H1 (cell line): ENCODE results near the gene UROC1. TPM values are rescaled to one million over a fixed set of nuclear protein-coding genes. Genes with fewer than 3 reads are reported as not detected.

Source experiments
- CTCF ChIA-PET: fragments of 300-600 bp; sonication (Branson Sonifier 250); formaldehyde crosslinking; loops from one replicate; lab custom pipeline; 2021; ENCODE audit not compliant: partially characterized antibody; lab: Charles Lee
- POLR2A ChIA-PET: fragments of 300-600 bp; sonication (Branson Sonifier 250); formaldehyde crosslinking; loops from one replicate; lab custom pipeline; 2021; ENCODE audit warnings: inconsistent platforms; ENCODE audit not compliant: partially characterized antibody; lab: Charles Lee
- DNase-seq, 2 experiments: peaks; one replicate each; pipeline versions ENCODE4 v3.0.0 to v3.0.0-alpha.2; 2010 to 2022; ENCODE audit warnings: low spot score in 2 of 2, low read depth in 1 of 2, mixed read lengths in 1 of 2
- FAIRE-seq: peaks from 2 replicates; lab custom pipeline; 2011; peaks lifted over from hg19 to GRCh38; lab: Jason Lieb, UNC
- H2AFZ ChIP-seq: 2 replicates; pipeline ENCODE4 v1.8.1; 2012; ENCODE audit warnings: low read length, inconsistent platforms
- H2AK5ac ChIP-seq: 2 replicates; pipeline ENCODE4 v1.6.1; 2013; ENCODE audit warnings: low read depth, low read length
- H2BK120ac ChIP-seq: replicated peaks from 2 replicates; pipeline ENCODE3; 2013; ENCODE audit warnings: low read depth, low read length, inconsistent platforms
- H2BK12ac ChIP-seq: 2 replicates; pipeline ENCODE4 v1.6.1; 2013; ENCODE audit warnings: low read depth, low read length
- H2BK15ac ChIP-seq: 2 replicates; pipeline ENCODE4 v1.6.1; 2013; ENCODE audit warnings: low read length
- H2BK20ac ChIP-seq: 2 replicates; pipeline ENCODE4 v1.6.1; 2013; ENCODE audit warnings: low read length
- H2BK5ac ChIP-seq: 2 replicates; pipeline ENCODE4 v1.6.1; 2013; ENCODE audit warnings: low read depth, low read length
- H3K14ac ChIP-seq: 2 replicates; pipeline ENCODE4 v1.6.1; 2013; ENCODE audit warnings: inconsistent platforms; ENCODE audit not compliant: insufficient read length
- H3K18ac ChIP-seq: 2 replicates; pipeline ENCODE4 v1.6.1; 2013; ENCODE audit warnings: low read length; ENCODE audit errors: extremely low read depth
- H3K23ac ChIP-seq: 2 replicates; pipeline ENCODE4 v1.6.1; 2013; ENCODE audit warnings: inconsistent platforms; ENCODE audit not compliant: insufficient read length
- H3K23me2 ChIP-seq: 2 replicates; pipeline ENCODE4 v1.6.1; 2013; ENCODE audit warnings: low read depth, low read length
- H3K27ac ChIP-seq: 2 replicates; pipeline ENCODE4 v1.6.1; 2011; ENCODE audit warnings: low read depth, low read length, inconsistent platforms
- H3K27me3 ChIP-seq, 4 experiments: replicated peaks in 1 of 4; 1 replicate in 1 of 4; 2 replicates in 3 of 4; pipeline versions ENCODE4 v1.6.1 to v1.8.1; 2011 to 2013; ENCODE audit warnings: low read length in 3 of 4, mild to moderate bottlenecking in 3 of 4, inconsistent platforms in 2 of 4, mixed read lengths in 2 of 4, moderate library complexity in 1 of 4; ENCODE audit not compliant: control insufficient read depth in 3 of 4, insufficient read depth in 3 of 4; ENCODE audit errors: extremely low read depth in 1 of 4
- H3K36me3 ChIP-seq, 4 experiments: 2 replicates each; pipeline versions ENCODE4 v1.6.1 to v1.8.1; 2011 to 2013; ENCODE audit warnings: mild to moderate bottlenecking in 4 of 4, low read length in 3 of 4, moderate library complexity in 2 of 4, control low read depth in 1 of 4, inconsistent platforms in 1 of 4; ENCODE audit not compliant: insufficient read depth in 4 of 4, control insufficient read depth in 2 of 4
- H3K4ac ChIP-seq: replicated peaks from 2 replicates; pipeline ENCODE3; 2013; ENCODE audit warnings: low read length, low read depth, mixed read lengths, inconsistent platforms; ENCODE audit not compliant: insufficient read length
- H3K4me1 ChIP-seq, 4 experiments: replicated peaks in 1 of 4; 1 replicate in 1 of 4; 2 replicates in 3 of 4; pipeline versions ENCODE4 v1.6.1 to v1.8.1; 2011 to 2013; ENCODE audit warnings: low read length in 3 of 4, inconsistent platforms in 2 of 4, mixed read lengths in 1 of 4; ENCODE audit not compliant: insufficient read depth in 4 of 4, control insufficient read depth in 3 of 4
- H3K4me2 ChIP-seq, 2 experiments: 2 replicates each; pipeline versions ENCODE4 v1.6.1 to v1.8.1; 2011 to 2013; ENCODE audit warnings: low read depth in 2 of 2, low read length in 2 of 2, control low read depth in 1 of 2, inconsistent platforms in 1 of 2, mild to moderate bottlenecking in 1 of 2; ENCODE audit not compliant: insufficient read depth in 1 of 2
- H3K4me3 ChIP-seq, 4 experiments: fragments of 200-600, 300-600 bp in 1 of 4; sonication (generic), shearing (Covaris generic), sonication (Bioruptor Twin) in 1 of 4; 2 replicates each; pipeline versions ENCODE4 v1.5.1 to v1.8.1; 2011 to 2016; ENCODE audit warnings: low read length in 4 of 4, low read depth in 3 of 4, control low read depth in 2 of 4, inconsistent platforms in 2 of 4, mild to moderate bottlenecking in 2 of 4, mixed read lengths in 1 of 4, moderate library complexity in 1 of 4; ENCODE audit not compliant: insufficient read depth in 2 of 4; ENCODE audit errors: extremely low read depth in 1 of 4
- H3K56ac ChIP-seq: replicated peaks from 2 replicates; pipeline ENCODE3; 2013; ENCODE audit warnings: low read depth, mild to moderate bottlenecking, mixed read lengths, low read length, inconsistent platforms; ENCODE audit not compliant: insufficient read length
- H3K79me1 ChIP-seq: 2 replicates; pipeline ENCODE4 v1.6.1; 2013; ENCODE audit warnings: low read depth, low read length, control low read depth
- H3K79me2 ChIP-seq, 2 experiments: 2 replicates each; pipeline versions ENCODE4 v1.6.1 to v1.8.1; 2012 to 2013; ENCODE audit warnings: low read length in 2 of 2, mild to moderate bottlenecking in 2 of 2, inconsistent platforms in 1 of 2; ENCODE audit not compliant: insufficient read depth in 2 of 2, control insufficient read depth in 1 of 2
- H3K9ac ChIP-seq, 4 experiments: replicated peaks in 1 of 4; 1 replicate in 1 of 4; 2 replicates in 3 of 4; pipeline versions ENCODE4 v1.6.1 to v1.8.1; 2011 to 2013; ENCODE audit warnings: low read depth in 3 of 4, low read length in 3 of 4, control low read depth in 2 of 4, mild to moderate bottlenecking in 2 of 4, moderate library complexity in 2 of 4, inconsistent platforms in 1 of 4; ENCODE audit errors: extremely low read depth in 1 of 4
- H3K9me3 ChIP-seq, 2 experiments: 2 replicates each; pipeline versions ENCODE4 v1.6.1 to v1.8.1; 2012 to 2013; ENCODE audit warnings: mild to moderate bottlenecking in 2 of 2, moderate library complexity in 2 of 2, control low read depth in 1 of 2, inconsistent platforms in 1 of 2, low read depth in 1 of 2, low read length in 1 of 2, mixed read lengths in 1 of 2; ENCODE audit not compliant: insufficient read depth in 2 of 2
- H4K20me1 ChIP-seq, 2 experiments: replicated peaks in 1 of 2; 2 replicates each; pipeline versions ENCODE3 to v1.8.1; 2011 to 2013; ENCODE audit warnings: inconsistent platforms in 2 of 2, low read length in 2 of 2, mild to moderate bottlenecking in 1 of 2; ENCODE audit not compliant: insufficient read depth in 2 of 2, control insufficient read depth in 1 of 2
- H4K5ac ChIP-seq: 2 replicates; pipeline ENCODE4 v1.6.1; 2013; ENCODE audit warnings: low read length, low read depth, mixed read lengths, inconsistent platforms; ENCODE audit not compliant: insufficient read length
- H4K8ac ChIP-seq: 2 replicates; pipeline ENCODE4 v1.8.0; 2013; ENCODE audit warnings: mild to moderate bottlenecking, moderate library complexity, low read length, inconsistent platforms; ENCODE audit not compliant: insufficient read depth; ENCODE audit errors: extremely low read depth
- H4K91ac ChIP-seq: replicated peaks from 2 replicates; pipeline ENCODE3; 2013; ENCODE audit warnings: low read length, mixed read lengths, inconsistent platforms; ENCODE audit not compliant: insufficient read length
- KDM5A ChIP-seq: fragments of 200-600 bp; IDR thresholded peaks from 2 replicates; pipeline ENCODE4 v1.7.1; 2012; ENCODE audit warnings: mild to moderate bottlenecking, low read length, inconsistent platforms, mixed read lengths
- WGBS, 2 experiments: shearing (Covaris generic) in 1 of 2; methylation state at CpG; one replicate each; pipeline versions ENCODE4 v1.1.6 to v1.1.7; 2013 to 2015; ENCODE audit warnings: low lambda C conversion rate in 2 of 2, mixed read lengths in 2 of 2, inconsistent platforms in 1 of 2, low coverage in 1 of 2, missing lambda C conversion rate in 1 of 2; ENCODE audit not compliant: insufficient replicate concordance in 2 of 2, insufficient coverage in 1 of 2, insufficient read length in 1 of 2; ENCODE audit errors: extremely low coverage in 1 of 2, missing lambda C conversion rate in 1 of 2; 5-methylcytosine and 5-hydroxymethylcytosine counted together
- polyA plus RNA-seq, 7 experiments: library from polyadenylated mRNA; depleted of rRNA in 3 of 7; stranded (reverse) in 5 of 7; unstranded in 2 of 7; fragments of >200 nt in 5 of 7; fragments of 200-250 nt in 2 of 7; gene quantifications; 1 replicate in 5 of 7; 2 replicates in 1 of 7; 4 replicates in 1 of 7; pipeline versions ENCODE4 v1.2.1 to v1.2.3, GENCODE V29; 2011 to 2013; ENCODE audit warnings: missing spikeins in 2 of 7, mixed read lengths in 2 of 7
- total RNA-seq: library from RNA; stranded (reverse); fragmentation: NEBNext Ultra II Directional; extraction: Animal tissue kit (Norgen Biotek cat#: 25700); gene quantifications from 2 replicates; pipeline ENCODE4 v1.2.1, GENCODE V29; 2021

The UROC1 gene
- total and polyA plus RNA-seq, 2 of the 8 experiments (the other 6 are each of a cell fraction or from before 2014, with no cell fraction given): 0.03 TPM; not detected in 1

GRCh38 chr3:126434264-126434590 is 83.3 kb downstream of the UROC1 start:
- H3K79me1 ChIP-seq: no peaks in the 10 kb centered on the region; the same call in 1 of the 2 replicates
- no peak for TF ChIP-seq KDM5A

More at GRCh38 chr3:126434264-126434590, 83.3 kb downstream of the UROC1 start:
- Histone ChIP-seq H3K4me3 (no peak overlapping the region), H4K91ac (no peak overlapping the region), H3K9ac (no peak overlapping the region), H3K23me2 (no peaks in the 10 kb centered on the region), H4K5ac (no peak overlapping the region), H2BK20ac (no peak overlapping the region), H4K8ac (no peak overlapping the region), H3K79me2 (no peaks in the 10 kb centered on the region), H2BK120ac (no peak overlapping the region), H3K27ac (no peak overlapping the region), H3K9me3 (no peaks in the 10 kb centered on the region), H3K56ac (no peak overlapping the region), H3K23ac (no peak overlapping the region), H3K18ac (no peak overlapping the region), H2BK5ac (no peak overlapping the region), H3K4me1 (no peaks in the 10 kb centered on the region; a peak in 1 of 7 replicates), H3K4me2 (no peak overlapping the region), H2AK5ac (no peak overlapping the region), H4K20me1 (peaks cover 1 to 4% of the 10 kb centered on the region in 2 experiments), H3K36me3 (peaks cover 0 to 4% (median 0%) of the 10 kb centered on the region in 4 experiments; a peak in 2 of 8 replicates), H3K4ac (no peak overlapping the region), H2AFZ (no peak overlapping the region), H2BK12ac (no peak overlapping the region), H3K14ac (no peak overlapping the region), H2BK15ac (no peak overlapping the region), H3K27me3 (no peaks in the 10 kb centered on the region)
- FAIRE-seq (no peak), DNase-seq (peak in 1 of 2 experiments; percentile 39)
- CTCF ChIA-PET: interaction anchor here (0.7 to 2.0 kb wide), 5 partner anchors 7 to 277 kb away, joined by 3 to 6 read pairs (median 3); no protein-coding TSS in a partner anchor
- POLR2A ChIA-PET: interaction anchor here (1.3 to 2.8 kb wide), 2 partner anchors 12 to 18 kb away, joined by 7 to 13 read pairs; no protein-coding TSS in a partner anchor
- 87% methylated on average over 6 of the region's 6 CpGs; no CpG with 5 or more reads in 1 of the 2 experiments for WGBS, 2 experiments
